A673 (cell line): Measurements from ENCODE around the gene KRT4. TPM values are rescaled to one million over a fixed set of nuclear protein-coding genes. Genes with fewer than 3 reads are reported as not detected.

Experiments
- BruUV-seq: library from RNA; stranded (reverse); fragments of 400-500 nt; replicated peaks from 2 replicates; lab custom pipeline; 2021; lab: Mats Ljungman, UMichigan
- CTCF ChIA-PET: fragments of 300-600 bp; sonication (Branson Sonifier 250); formaldehyde crosslinking; loops from one replicate; lab custom pipeline; 2022; ENCODE audit warnings: antibody characterized with exemption; lab: Charles Lee
- POLR2A ChIA-PET: fragments of 300-600 bp; sonication (Branson Sonifier 250); formaldehyde crosslinking; loops from one replicate; lab custom pipeline; 2022; ENCODE audit warnings: antibody characterized with exemption; ENCODE audit not compliant: low non-redundant PET; lab: Charles Lee
- DNase-seq: peaks from one replicate; pipeline ENCODE4 v3.0.0-alpha.2; 2015; ENCODE audit warnings: low spot score
- H3K27ac ChIP-seq: fragments of 200-600 bp; sonication (generic); 2 replicates; pipeline ENCODE4 v1.5.1; 2016; ENCODE audit warnings: mixed run types, low read depth, mild to moderate bottlenecking, mixed read lengths, antibody characterized with exemption, low read length; ENCODE audit not compliant: poor library complexity, severe bottlenecking
- H3K27me3 ChIP-seq: fragments of 200-600 bp; sonication (generic); replicated peaks from 2 replicates; pipeline ENCODE4 v1.6.1; 2017; ENCODE audit warnings: mixed run types, low read depth, mild to moderate bottlenecking, mixed read lengths, antibody characterized with exemption, low read length; ENCODE audit not compliant: insufficient read depth, poor library complexity
- H3K36me3 ChIP-seq: fragments of 200-600 bp; sonication (generic); 2 replicates; pipeline ENCODE4 v1.6.1; 2016; ENCODE audit warnings: mixed run types, mild to moderate bottlenecking, mixed read lengths, antibody characterized with exemption, low read length; ENCODE audit not compliant: insufficient read depth, poor library complexity, severe bottlenecking
- H3K4me1 ChIP-seq: fragments of 200-600 bp; sonication (generic); 2 replicates; pipeline ENCODE4 v1.6.1; 2017; ENCODE audit warnings: mixed run types, mild to moderate bottlenecking, mixed read lengths, antibody characterized with exemption, low read length; ENCODE audit not compliant: insufficient read depth, poor library complexity, severe bottlenecking
- H3K4me3 ChIP-seq: fragments of 200-600 bp; sonication (generic); 2 replicates; pipeline ENCODE4 v1.5.1; 2016; ENCODE audit warnings: low read depth, mixed run types, mild to moderate bottlenecking, mixed read lengths, low read length; ENCODE audit not compliant: poor library complexity, severe bottlenecking
- H3K9me3 ChIP-seq: fragments of 200-600 bp; sonication (generic); 2 replicates; pipeline ENCODE4 v1.6.1; 2016; ENCODE audit warnings: mixed run types, low read depth, mild to moderate bottlenecking, mixed read lengths, antibody characterized with exemption, low read length; ENCODE audit not compliant: poor library complexity, severe bottlenecking
- EZH2 ChIP-seq: fragments of 200-600 bp; sonication (generic); IDR thresholded peaks from 2 replicates; pipeline ENCODE4 v1.6.1; 2017; ENCODE audit warnings: borderline replicate concordance, low read depth, mild to moderate bottlenecking, mixed read lengths, antibody characterized with exemption, low read length; ENCODE audit not compliant: poor library complexity, severe bottlenecking
- intact Hi-C: fragments of 100-400 bp; cut with micrococcal nuclease; formaldehyde crosslinking; loops from one replicate; pipeline ENCODE4 v1.10.0; 2022; ENCODE audit not compliant: unreplicated experiment
- total RNA-seq: library from RNA; stranded (reverse); gene quantifications from 2 replicates; pipeline ENCODE4 v1.2.3, GENCODE V29; 2021
- TF ChIP-seq, protein P1 (sequence below): fragments of 300-800, 200-600 bp; sonication (generic); conservative IDR thresholded peaks from 2 replicates; pipeline ENCODE4 v1.5.1; 2017; ENCODE audit warnings: low read depth, mild to moderate bottlenecking, antibody characterized with exemption, low read length, moderate library complexity, mixed read lengths

The KRT4 gene
- total RNA-seq, 1 experiment from 2014 or later: not detected

DNA sequence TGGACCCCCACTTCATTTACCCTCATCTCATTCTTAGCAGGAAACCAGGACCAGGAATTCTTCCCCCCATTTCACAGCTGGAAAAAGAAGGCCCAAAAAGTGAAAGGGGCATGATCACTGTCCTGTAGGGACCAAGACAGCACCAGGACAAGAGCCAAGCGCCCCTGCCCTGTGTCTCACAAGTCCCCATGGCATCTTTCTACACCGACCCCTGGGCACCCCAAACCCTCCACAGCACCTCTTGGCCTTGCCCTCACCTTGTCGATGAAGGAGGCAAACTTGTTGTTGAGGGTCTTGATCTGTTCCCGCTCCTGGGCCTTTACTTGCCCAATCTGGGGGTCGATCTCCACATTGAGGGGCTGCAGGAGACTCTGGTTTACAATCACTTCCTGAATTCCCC lies 37.5 kb downstream of the KRT4 start:
- TF ChIP-seq, protein P1, sequence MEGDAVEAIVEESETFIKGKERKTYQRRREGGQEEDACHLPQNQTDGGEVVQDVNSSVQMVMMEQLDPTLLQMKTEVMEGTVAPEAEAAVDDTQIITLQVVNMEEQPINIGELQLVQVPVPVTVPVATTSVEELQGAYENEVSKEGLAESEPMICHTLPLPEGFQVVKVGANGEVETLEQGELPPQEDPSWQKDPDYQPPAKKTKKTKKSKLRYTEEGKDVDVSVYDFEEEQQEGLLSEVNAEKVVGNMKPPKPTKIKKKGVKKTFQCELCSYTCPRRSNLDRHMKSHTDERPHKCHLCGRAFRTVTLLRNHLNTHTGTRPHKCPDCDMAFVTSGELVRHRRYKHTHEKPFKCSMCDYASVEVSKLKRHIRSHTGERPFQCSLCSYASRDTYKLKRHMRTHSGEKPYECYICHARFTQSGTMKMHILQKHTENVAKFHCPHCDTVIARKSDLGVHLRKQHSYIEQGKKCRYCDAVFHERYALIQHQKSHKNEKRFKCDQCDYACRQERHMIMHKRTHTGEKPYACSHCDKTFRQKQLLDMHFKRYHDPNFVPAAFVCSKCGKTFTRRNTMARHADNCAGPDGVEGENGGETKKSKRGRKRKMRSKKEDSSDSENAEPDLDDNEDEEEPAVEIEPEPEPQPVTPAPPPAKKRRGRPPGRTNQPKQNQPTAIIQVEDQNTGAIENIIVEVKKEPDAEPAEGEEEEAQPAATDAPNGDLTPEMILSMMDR: no peak
- TF ChIP-seq EZH2: no peak
- H3K4me1 ChIP-seq: no peaks in the 10 kb centered on the region
- H3K36me3 ChIP-seq: no peaks in the 10 kb centered on the region
- intact Hi-C loops: no loop called here
- BruUV-seq: no TSS peak
- no peak for DNase-seq
- ChIA-PET CTCF (no interaction called here), POLR2A (no interaction called here)
- no peaks in the 10 kb centered on the region for H3K9me3 ChIP-seq
- no peak overlapping the region for H3K4me3 ChIP-seq
- H3K27me3 ChIP-seq: no peaks in the 10 kb centered on the region
- no peak overlapping the region for H3K27ac ChIP-seq

DNA sequence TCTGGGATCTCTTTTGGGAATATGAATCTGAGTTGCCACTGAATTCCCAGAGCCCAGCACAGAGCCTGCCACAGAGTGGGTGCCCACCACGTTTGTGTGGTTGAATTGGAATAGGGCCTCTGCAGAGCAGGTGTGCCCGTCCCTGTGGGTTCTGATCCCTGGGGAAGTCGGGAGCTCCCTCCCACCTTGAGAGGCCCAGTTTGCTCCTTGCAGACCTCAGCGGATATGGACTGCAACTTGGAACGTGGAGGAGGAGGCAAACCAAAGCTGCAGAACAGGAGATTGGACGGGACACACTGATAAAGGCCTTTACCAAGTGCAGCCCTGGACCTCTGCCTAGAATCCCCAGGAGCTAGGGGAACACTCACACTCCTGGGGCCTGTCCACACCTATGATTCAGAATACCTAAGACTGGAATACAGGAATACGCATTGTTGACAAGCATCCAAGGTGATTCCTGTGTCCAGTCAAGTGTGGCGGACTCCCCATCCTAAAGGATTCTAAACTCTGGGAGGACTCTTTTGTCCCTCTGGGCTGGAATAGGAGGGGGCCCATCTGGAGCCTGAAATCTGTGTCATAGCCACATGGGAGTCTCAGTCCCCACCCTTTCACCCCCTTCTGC lies 39.2 kb downstream of the KRT4 start:
- H3K27me3 ChIP-seq: no peaks in the 10 kb centered on the region
- ChIA-PET POLR2A (no interaction called here), CTCF (no interaction called here)
- no peak overlapping the region for H3K27ac ChIP-seq
- H3K9me3 ChIP-seq: no peaks in the 10 kb centered on the region
- H3K4me1 ChIP-seq: no peaks in the 10 kb centered on the region
- intact Hi-C loops: no loop called here
- H3K36me3 ChIP-seq: no peaks in the 10 kb centered on the region
- BruUV-seq: no TSS peak
- no peak for DNase-seq
- TF ChIP-seq, protein P1: no peak
- TF ChIP-seq EZH2: no peak
- no peak overlapping the region for H3K4me3 ChIP-seq

DNA sequence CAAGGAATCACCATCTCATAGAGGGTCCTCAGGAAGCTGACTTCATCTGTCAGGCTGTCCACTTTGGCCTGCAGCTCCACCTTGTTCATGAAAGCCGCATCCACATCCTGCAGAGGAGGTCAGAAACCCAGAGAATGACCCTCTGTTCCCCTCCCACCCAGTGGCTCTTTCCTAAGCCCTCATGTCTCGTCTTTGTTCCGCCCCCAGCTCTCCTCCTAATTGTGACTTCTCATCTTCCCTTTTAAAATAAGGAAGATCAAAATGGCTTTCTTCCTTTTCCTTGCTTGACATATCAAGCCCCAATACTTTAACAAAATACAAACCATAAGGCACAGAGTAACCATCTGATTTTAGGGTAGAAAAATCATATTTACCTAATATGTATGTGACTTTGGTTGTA lies 41.1 kb downstream of the KRT4 start:
- intact Hi-C loops: no loop called here
- ChIA-PET POLR2A (no interaction called here), CTCF (no interaction called here)
- no TSS peak for BruUV-seq
- Histone ChIP-seq H3K27me3 (no peaks in the 10 kb centered on the region), H3K9me3 (no peaks in the 10 kb centered on the region), H3K4me1 (no peaks in the 10 kb centered on the region), H3K36me3 (no peaks in the 10 kb centered on the region), H3K4me3 (no peak overlapping the region), H3K27ac (no peak overlapping the region)
- no peak for TF ChIP-seq EZH2
- TF ChIP-seq, protein P1: no peak
- no peak for DNase-seq
